GM23338 (cell line): Measurements from ENCODE around the gene GUCD1.

Experiments
- CREB1 ChIP-seq: fragments of 250-450 bp; sonication (Bioruptor Pico); IDR thresholded peaks from 2 replicates; pipeline ENCODE4 v1.5.0; 2020; ENCODE audit warnings: low read depth, mild to moderate bottlenecking, moderate library complexity
- REST ChIP-seq: IDR thresholded peaks from one replicate; pipeline ENCODE4 v1.6.1; 2018; ENCODE audit warnings: antibody characterized with exemption; ENCODE audit not compliant: unreplicated experiment
- TF ChIP-seq, protein P1 (sequence below), 2 experiments: fragments of 200-600 bp in 1 of 2; sonication (generic) in 1 of 2; conservative IDR thresholded peaks; 2 replicates each; pipeline versions ENCODE4 v1.5.1 to v1.6.1; 2016 to 2017; ENCODE audit warnings: antibody characterized with exemption in 2 of 2, low read depth in 2 of 2, mild to moderate bottlenecking in 2 of 2, moderate library complexity in 1 of 2

GRCh38 chr22:24594569-24595120 is 39.7 kb upstream of the GUCD1 start:
- TF ChIP-seq CREB1 (CRISPR knock-in tag): no peak
- TF ChIP-seq, protein P1, sequence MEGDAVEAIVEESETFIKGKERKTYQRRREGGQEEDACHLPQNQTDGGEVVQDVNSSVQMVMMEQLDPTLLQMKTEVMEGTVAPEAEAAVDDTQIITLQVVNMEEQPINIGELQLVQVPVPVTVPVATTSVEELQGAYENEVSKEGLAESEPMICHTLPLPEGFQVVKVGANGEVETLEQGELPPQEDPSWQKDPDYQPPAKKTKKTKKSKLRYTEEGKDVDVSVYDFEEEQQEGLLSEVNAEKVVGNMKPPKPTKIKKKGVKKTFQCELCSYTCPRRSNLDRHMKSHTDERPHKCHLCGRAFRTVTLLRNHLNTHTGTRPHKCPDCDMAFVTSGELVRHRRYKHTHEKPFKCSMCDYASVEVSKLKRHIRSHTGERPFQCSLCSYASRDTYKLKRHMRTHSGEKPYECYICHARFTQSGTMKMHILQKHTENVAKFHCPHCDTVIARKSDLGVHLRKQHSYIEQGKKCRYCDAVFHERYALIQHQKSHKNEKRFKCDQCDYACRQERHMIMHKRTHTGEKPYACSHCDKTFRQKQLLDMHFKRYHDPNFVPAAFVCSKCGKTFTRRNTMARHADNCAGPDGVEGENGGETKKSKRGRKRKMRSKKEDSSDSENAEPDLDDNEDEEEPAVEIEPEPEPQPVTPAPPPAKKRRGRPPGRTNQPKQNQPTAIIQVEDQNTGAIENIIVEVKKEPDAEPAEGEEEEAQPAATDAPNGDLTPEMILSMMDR (conservative IDR thresholded peaks at IDR 0.05; ENCODE audit: low read depth in 2 of 2): no peak
- no peak for TF ChIP-seq REST
